ENCODE results near the gene TBL1X.
"Not testable (repeated sequence)": the region's sequence is repeated elsewhere in the genome, so short reads cannot be mapped to it uniquely, and the experiment has no call there.

TBL1X gene

GRCh38 chrX:9464435-9465371 lies at the start of gene TBL1X:
Gene TBL1X (plus strand): TSS chrX:9465058. CDS start chrX:9653587, 188,529 bp downstream.
- no peak for DNase-seq (ENCODE audit: low read depth in 2 of 2)

- DNase-seq (ENCODE audit: low read depth in 2 of 2) = no peak
These were observed 48.1 kb upstream of the TBL1X start for GRCh38 chrX:9416562-9417348.

- DNase-seq (ENCODE audit: low read depth in 2 of 2) = no peak
These were observed 46.6 kb upstream of the TBL1X start for GRCh38 chrX:9418262-9418661.

GRCh38 chrX:9420275-9421265 lies 44.3 kb upstream of the TBL1X start:
- no peak for DNase-seq (ENCODE audit: low read depth in 2 of 2)

GRCh38 chrX:9429767-9430166 lies 35.1 kb upstream of the TBL1X start:
- no peak for DNase-seq (ENCODE audit: low read depth in 2 of 2)

- DNase-seq (ENCODE audit: low read depth in 2 of 2) = no peak
These were observed 34.4 kb upstream of the TBL1X start for GRCh38 chrX:9430346-9430921.

GRCh38 chrX:9431281-9431680 lies 33.6 kb upstream of the TBL1X start:
- no peak for DNase-seq (ENCODE audit: low read depth in 2 of 2)

- no peak for DNase-seq (ENCODE audit: low read depth in 2 of 2)
These were observed 31.3 kb upstream of the TBL1X start for GRCh38 chrX:9433596-9433995.

- no peak for DNase-seq (ENCODE audit: low read depth in 2 of 2)
These were observed 30.8 kb upstream of the TBL1X start for GRCh38 chrX:9434051-9434550.

- not testable (repeated sequence) for DNase-seq (ENCODE audit: low read depth in 2 of 2)
These were observed 29.8 kb upstream of the TBL1X start for GRCh38 chrX:9435086-9435485.

- no peak for DNase-seq (ENCODE audit: low read depth in 2 of 2)
These were observed 28.0 kb upstream of the TBL1X start for GRCh38 chrX:9436812-9437211.

- DNase-seq (ENCODE audit: low read depth in 2 of 2) = no peak
These were observed 25.8 kb upstream of the TBL1X start for GRCh38 chrX:9438933-9439494.

GRCh38 chrX:9440116-9440844 lies 24.6 kb upstream of the TBL1X start:
- DNase-seq (ENCODE audit: low read depth in 2 of 2) = no peak

GRCh38 chrX:9442056-9442455 lies 22.8 kb upstream of the TBL1X start:
- DNase-seq (ENCODE audit: low read depth in 2 of 2) = no peak

- DNase-seq (ENCODE audit: low read depth in 2 of 2) = no peak
These were observed 21.5 kb upstream of the TBL1X start for GRCh38 chrX:9443327-9443726.

- no peak for DNase-seq (ENCODE audit: low read depth in 2 of 2)
These were observed 17.0 kb upstream of the TBL1X start for GRCh38 chrX:9447906-9448305.

GRCh38 chrX:9456250-9457074 lies 8.4 kb upstream of the TBL1X start:
- no peak for DNase-seq (ENCODE audit: low read depth in 2 of 2)

- not testable (repeated sequence) for DNase-seq (ENCODE audit: low read depth in 2 of 2)
These were observed 6.8 kb upstream of the TBL1X start for GRCh38 chrX:9458034-9458433.

GRCh38 chrX:9458516-9459078 lies 6.3 kb upstream of the TBL1X start:
- no peak for DNase-seq (ENCODE audit: low read depth in 2 of 2)

Data from stimulated activated CD4-positive, alpha-beta T cell treated with anti-CD3 and anti-CD28 coated beads, Interleukin-12 subunit alpha, Interleukin-12 subunit beta, amount 100 ng/mL, for 24 hours (primary cell).